PC-3 (cell line): Measurements from ENCODE around the gene ZNF648. TPM values are rescaled to one million over a fixed set of nuclear protein-coding genes. Genes with fewer than 3 reads are reported as not detected.

Source experiments
- ATAC-seq: fragments of 200-7000 bp; cut with Tn5 transposase; 2 replicates; pipeline ENCODE4 v1.9.1; 2020; ENCODE audit warnings: mild to moderate bottlenecking, moderate library complexity
- BruUV-seq: library from RNA; stranded (reverse); fragments of 400-500 nt; replicated peaks from 2 replicates; lab custom pipeline; 2021; lab: Mats Ljungman, UMichigan
- CTCF ChIA-PET: fragments of 300-600 bp; sonication (Branson Sonifier 250); formaldehyde crosslinking; loops from one replicate; lab custom pipeline; 2022; ENCODE audit warnings: antibody characterized with exemption; lab: Charles Lee
- POLR2A ChIA-PET: fragments of 300-600 bp; sonication (Branson Sonifier 250); formaldehyde crosslinking; loops from one replicate; lab custom pipeline; 2022; ENCODE audit warnings: antibody characterized with exemption; ENCODE audit not compliant: unreplicated experiment; lab: Charles Lee
- DNase-seq: peaks from one replicate; pipeline ENCODE4 v3.0.0-alpha.2; 2015
- H2AFZ ChIP-seq: fragments of 300-600 bp; sonication (generic); 2 replicates; pipeline ENCODE4 v1.6.0; 2016; ENCODE audit warnings: antibody characterized with exemption, low read length
- H3F3A ChIP-seq: fragments of 300-600 bp; sonication (generic); one replicate; pipeline ENCODE4 v1.6.0; 2017; ENCODE audit warnings: antibody characterized with exemption, low read length, control low read depth, mild to moderate bottlenecking; ENCODE audit not compliant: unreplicated experiment
- H3K27ac ChIP-seq: fragments of 300-600 bp; sonication (generic); 2 replicates; pipeline ENCODE4 v1.5.1; 2016; ENCODE audit warnings: mild to moderate bottlenecking, low read length
- H3K27me3 ChIP-seq: fragments of 300-600 bp; sonication (generic); 2 replicates; pipeline ENCODE4 v1.6.1; 2016; ENCODE audit warnings: low read length, mixed read lengths
- H3K36me3 ChIP-seq: fragments of 300-600 bp; sonication (generic); 2 replicates; pipeline ENCODE4 v1.6.1; 2016; ENCODE audit warnings: low read depth, mixed run types, low read length, mixed read lengths
- H3K4me1 ChIP-seq: fragments of 300-600 bp; sonication (generic); 2 replicates; pipeline ENCODE4 v1.5.1; 2016; ENCODE audit warnings: low read length; ENCODE audit not compliant: insufficient read depth
- H3K4me2 ChIP-seq: fragments of 300-600 bp; sonication (generic); 2 replicates; pipeline ENCODE4 v1.6.0; 2016; ENCODE audit warnings: low read length
- H3K4me3 ChIP-seq: fragments of 300-600 bp; sonication (generic); 2 replicates; pipeline ENCODE4 v1.5.1; 2016; ENCODE audit warnings: mild to moderate bottlenecking, low read length, mixed read lengths
- H3K79me2 ChIP-seq: fragments of 300-600 bp; sonication (generic); 2 replicates; pipeline ENCODE4 v1.6.1; 2017; ENCODE audit warnings: low read length, mixed read lengths
- H3K9ac ChIP-seq: fragments of 300-600 bp; sonication (generic); 2 replicates; pipeline ENCODE4 v1.6.0; 2016; ENCODE audit warnings: mild to moderate bottlenecking, low read length
- H3K9me2 ChIP-seq: fragments of 300-600 bp; sonication (generic); replicated peaks from 2 replicates; pipeline ENCODE4 v1.6.1; 2016; ENCODE audit warnings: mixed run types, low read length, mixed read lengths
- H3K9me3 ChIP-seq: fragments of 300-600 bp; sonication (generic); 2 replicates; pipeline ENCODE4 v1.6.1; 2016; ENCODE audit warnings: low read length, mixed read lengths
- H4K20me1 ChIP-seq: fragments of 300-600 bp; sonication (generic); 2 replicates; pipeline ENCODE4 v1.6.1; 2016; ENCODE audit warnings: low read length, mixed read lengths
- CTCF ChIP-seq: fragments of 300-600 bp; sonication (generic); conservative IDR thresholded peaks from 2 replicates; pipeline ENCODE4 v1.5.1; 2017; ENCODE audit warnings: antibody characterized with exemption, low read depth, mild to moderate bottlenecking, low read length
- EZH2 ChIP-seq: fragments of 300-600 bp; sonication (generic); IDR thresholded peaks from one replicate; pipeline ENCODE4 v1.6.1; 2017; ENCODE audit warnings: antibody characterized with exemption, mild to moderate bottlenecking, low read length; ENCODE audit not compliant: unreplicated experiment
- EZH2phosphoT487 ChIP-seq: fragments of 300-600 bp; sonication (generic); IDR thresholded peaks from 2 replicates; pipeline ENCODE4 v1.6.1; 2018; ENCODE audit warnings: mild to moderate bottlenecking, antibody characterized with exemption, low read length, borderline replicate concordance
- intact Hi-C: fragments of 100-400 bp; cut with micrococcal nuclease; formaldehyde crosslinking; loops from 2 replicates; pipeline ENCODE4 v1.9.0; 2023
- total RNA-seq: library from RNA; depleted of rRNA; stranded (reverse); fragments of >200 nt; gene quantifications from 2 replicates; pipeline ENCODE4 v1.2.3, GENCODE V29; 2014

The ZNF648 gene
- total RNA-seq, 1 experiment from 2014 or later = not detected

- intact Hi-C loops = no loop called here
- ATAC-seq = no peak
- POLR2A ChIA-PET = no interaction called here
- no TSS peak for BruUV-seq
- Histone ChIP-seq H3K9me3 (no peaks in the 10 kb centered on the region), H3K9me2 (no peaks in the 10 kb centered on the region), H3K79me2 (no peaks in the 10 kb centered on the region), H4K20me1 (no peaks in the 10 kb centered on the region), H3K4me2 (no peak overlapping the region), H3K27ac (no peak overlapping the region), H3K9ac (no peak overlapping the region), H3F3A (no peaks in the 10 kb centered on the region), H3K4me3 (no peak overlapping the region), H3K36me3 (no peaks in the 10 kb centered on the region), H3K4me1 (no peaks in the 10 kb centered on the region), H3K27me3 (no peaks in the 10 kb centered on the region), H2AFZ (no peak overlapping the region)
- TF ChIP-seq EZH2 (no peak), EZH2phosphoT487 (no peak), CTCF (no peak)
- CTCF ChIA-PET = no interaction called here
- no peak for DNase-seq
Observed at GRCh38 chr1:182062223-182062622, 711 bp upstream of the ZNF648 start.

GRCh38 chr1:182060877-182061276, 635 bp downstream of the ZNF648 start:
- H3K27me3 ChIP-seq = no peaks in the 10 kb centered on the region
- no peak for ATAC-seq

More at GRCh38 chr1:182060877-182061276, 635 bp downstream of the ZNF648 start:
- Histone ChIP-seq H3K4me2 (no peak overlapping the region), H3K4me3 (no peak overlapping the region), H3K9me2 (no peaks in the 10 kb centered on the region), H3K79me2 (no peaks in the 10 kb centered on the region), H2AFZ (no peak overlapping the region), H3K27ac (no peak overlapping the region), H3K36me3 (no peaks in the 10 kb centered on the region), H3K9me3 (no peaks in the 10 kb centered on the region), H3K4me1 (no peaks in the 10 kb centered on the region), H3K9ac (no peak overlapping the region), H4K20me1 (no peaks in the 10 kb centered on the region), H3F3A (no peaks in the 10 kb centered on the region)
- DNase-seq = no peak
- BruUV-seq = no TSS peak
- ChIA-PET CTCF (no interaction called here), POLR2A (no interaction called here)
- TF ChIP-seq EZH2phosphoT487 = no peak
- no peak for TF ChIP-seq EZH2
- no peak for TF ChIP-seq CTCF
- intact Hi-C loops = no loop called here
